ENCODE measurements around the gene MICAL2.
"Not testable (repeated sequence)": the region's sequence is repeated elsewhere in the genome, so short reads cannot be mapped to it uniquely, and the experiment has no call there.

Gene MICAL2

GRCh38 chr11:12144330-12145174 lies 34.2 kb downstream of the MICAL2 start:
- peak; percentile 58 to 66 for DNase-seq
- no peaks in the 10 kb centered on the region for H3K27me3 ChIP-seq (ENCODE audit: insufficient read depth, low read length)
- H3K79me2 ChIP-seq (ENCODE audit: control insufficient read depth, insufficient read depth, low read length, poor library complexity): no peaks in the 10 kb centered on the region
- no peaks in the 10 kb centered on the region for H3K9me3 ChIP-seq (ENCODE audit: insufficient read depth, low read depth, low read length)
- peak overlapping the region; percentile 48 for H4K91ac ChIP-seq (ENCODE audit: low read depth, low read length)
- H2AFZ ChIP-seq (ENCODE audit: insufficient read depth, low read length, poor library complexity): no peak overlapping the region
- H2BK120ac ChIP-seq (ENCODE audit: insufficient read depth, low read length, poor library complexity): peak overlapping the region; percentile 70
- H3K9ac ChIP-seq (ENCODE audit: low read length): no peak overlapping the region
- WGBS (ENCODE audit: extremely low coverage, insufficient coverage, insufficient read length): no CpG with 5 or more reads among the region's 11 CpGs
- H3K4me1 ChIP-seq (ENCODE audit: control insufficient read depth in 1 of 2, insufficient read depth in 2 of 2, low read length in 2 of 2): peaks cover 14 to 19% of the 10 kb centered on the region in 2 experiments
- H3K18ac ChIP-seq (ENCODE audit: low read length): no peak overlapping the region
- peak overlapping the region; percentile 49 for H2BK5ac ChIP-seq (ENCODE audit: low read depth, low read length, poor library complexity)
- peak overlapping the region; percentile 55 for H2BK12ac ChIP-seq (ENCODE audit: low read length)
- H3K27ac ChIP-seq (ENCODE audit: low read depth, low read length): peak overlapping the region; percentile 55
- H3K36me3 ChIP-seq (ENCODE audit: control insufficient read depth in 1 of 2, insufficient read depth in 2 of 2, low read length in 2 of 2): peaks cover 0 to 2% of the 10 kb centered on the region in 2 experiments
- H4K12ac ChIP-seq (ENCODE audit: low read depth, low read length): no peak overlapping the region
- H3K23ac ChIP-seq (ENCODE audit: low read length): no peak overlapping the region
- H3K79me1 ChIP-seq (ENCODE audit: low read length): peaks cover 5% of the 10 kb centered on the region
- no peak overlapping the region for H3K4me3 ChIP-seq (ENCODE audit: low read depth, low read length)
- H3K4me2 ChIP-seq (ENCODE audit: low read length): no peak overlapping the region
- H4K8ac ChIP-seq (ENCODE audit: low read depth, low read length): no peak overlapping the region
- no peak overlapping the region for H3K14ac ChIP-seq (ENCODE audit: low read length)
- H2AK5ac ChIP-seq (ENCODE audit: low read length): peak overlapping the region; percentile 49
- peak overlapping the region; percentile 12 for H3K4ac ChIP-seq (ENCODE audit: low read depth, low read length)

GRCh38 chr11:12146678-12147077 lies 36.3 kb downstream of the MICAL2 start:
- not testable (repeated sequence) for H4K91ac ChIP-seq (ENCODE audit: low read depth, low read length); H2BK5ac ChIP-seq (ENCODE audit: low read depth, low read length, poor library complexity); H2BK120ac ChIP-seq (ENCODE audit: insufficient read depth, low read length, poor library complexity); H2BK12ac ChIP-seq (ENCODE audit: low read length); H3K18ac ChIP-seq (ENCODE audit: low read length); H3K14ac ChIP-seq (ENCODE audit: low read length); H2AFZ ChIP-seq (ENCODE audit: insufficient read depth, low read length, poor library complexity); DNase-seq; H3K9me3 ChIP-seq (ENCODE audit: insufficient read depth, low read depth, low read length); H3K4me2 ChIP-seq (ENCODE audit: low read length); H3K4me3 ChIP-seq (ENCODE audit: low read depth, low read length); H3K23ac ChIP-seq (ENCODE audit: low read length); H4K12ac ChIP-seq (ENCODE audit: low read depth, low read length); H3K36me3 ChIP-seq (ENCODE audit: control insufficient read depth in 1 of 2, insufficient read depth in 2 of 2, low read length in 2 of 2); H3K9ac ChIP-seq (ENCODE audit: low read length); H3K79me2 ChIP-seq (ENCODE audit: control insufficient read depth, insufficient read depth, low read length, poor library complexity); H2AK5ac ChIP-seq (ENCODE audit: low read length); H3K4ac ChIP-seq (ENCODE audit: low read depth, low read length); H3K27me3 ChIP-seq (ENCODE audit: insufficient read depth, low read length); H4K8ac ChIP-seq (ENCODE audit: low read depth, low read length); H3K27ac ChIP-seq (ENCODE audit: low read depth, low read length); H3K79me1 ChIP-seq (ENCODE audit: low read length)
- no CpG with 5 or more reads among the region's 3 CpGs for WGBS (ENCODE audit: extremely low coverage, insufficient coverage, insufficient read length)
- H3K4me1 ChIP-seq (ENCODE audit: control insufficient read depth in 1 of 2, insufficient read depth in 2 of 2, low read length in 2 of 2): peaks cover 15 to 25% of the 10 kb centered on the region in 2 experiments

GRCh38 chr11:12147827-12148226 lies 37.4 kb downstream of the MICAL2 start:
- H3K79me2 ChIP-seq (ENCODE audit: control insufficient read depth, insufficient read depth, low read length, poor library complexity): no peaks in the 10 kb centered on the region
- H2AFZ ChIP-seq (ENCODE audit: insufficient read depth, low read length, poor library complexity): no peak overlapping the region
- H3K36me3 ChIP-seq (ENCODE audit: control insufficient read depth in 1 of 2, insufficient read depth in 2 of 2, low read length in 2 of 2): no peaks in the 10 kb centered on the region

GRCh38 chr11:12148466-12148865 lies 38.1 kb downstream of the MICAL2 start:
- Histone ChIP-seq H4K12ac (ENCODE audit: low read depth, low read length) (no peak overlapping the region), H3K4me2 (ENCODE audit: low read length) (no peak overlapping the region), H2BK12ac (ENCODE audit: low read length) (no peak overlapping the region), H3K27ac (ENCODE audit: low read depth, low read length) (no peak overlapping the region), H3K18ac (ENCODE audit: low read length) (no peak overlapping the region), H2BK5ac (ENCODE audit: low read depth, low read length, poor library complexity) (no peak overlapping the region), H2AK5ac (ENCODE audit: low read length) (no peak overlapping the region), H3K79me2 (ENCODE audit: control insufficient read depth, insufficient read depth, low read length, poor library complexity) (no peaks in the 10 kb centered on the region), H2AFZ (ENCODE audit: insufficient read depth, low read length, poor library complexity) (no peak overlapping the region), H3K14ac (ENCODE audit: low read length) (no peak overlapping the region), H3K27me3 (ENCODE audit: insufficient read depth, low read length) (no peaks in the 10 kb centered on the region), H4K91ac (ENCODE audit: low read depth, low read length) (no peak overlapping the region), H3K36me3 (ENCODE audit: control insufficient read depth in 1 of 2, insufficient read depth in 2 of 2, low read length in 2 of 2) (peaks cover 0 to 3% of the 10 kb centered on the region in 2 experiments), H4K8ac (ENCODE audit: low read depth, low read length) (no peak overlapping the region), H3K9me3 (ENCODE audit: insufficient read depth, low read depth, low read length) (no peaks in the 10 kb centered on the region), H3K4me1 (ENCODE audit: control insufficient read depth in 1 of 2, insufficient read depth in 2 of 2, low read length in 2 of 2) (peaks cover 6 to 16% of the 10 kb centered on the region in 2 experiments), H3K4me3 (ENCODE audit: low read depth, low read length) (no peak overlapping the region), H3K4ac (ENCODE audit: low read depth, low read length) (no peak overlapping the region), H3K79me1 (ENCODE audit: low read length) (no peaks in the 10 kb centered on the region), H3K9ac (ENCODE audit: low read length) (no peak overlapping the region), H3K23ac (ENCODE audit: low read length) (no peak overlapping the region), H2BK120ac (ENCODE audit: insufficient read depth, low read length, poor library complexity) (no peak overlapping the region)
- DNase-seq: no peak
- WGBS (ENCODE audit: extremely low coverage, insufficient coverage, insufficient read length): no CpG with 5 or more reads among the region's 3 CpGs

More at GRCh38 chr11:12147827-12148226, 37.4 kb downstream of the MICAL2 start:
- H2AK5ac ChIP-seq (ENCODE audit: low read length): no peak overlapping the region
- H3K27me3 ChIP-seq (ENCODE audit: insufficient read depth, low read length): no peaks in the 10 kb centered on the region
- no peak for DNase-seq
- no peak overlapping the region for H2BK5ac ChIP-seq (ENCODE audit: low read depth, low read length, poor library complexity)
- no peak overlapping the region for H4K8ac ChIP-seq (ENCODE audit: low read depth, low read length)
- peaks cover 13 to 22% of the 10 kb centered on the region in 2 experiments for H3K4me1 ChIP-seq (ENCODE audit: control insufficient read depth in 1 of 2, insufficient read depth in 2 of 2, low read length in 2 of 2)
- no peak overlapping the region for H3K4ac ChIP-seq (ENCODE audit: low read depth, low read length)
- H3K23ac ChIP-seq (ENCODE audit: low read length): no peak overlapping the region
- H2BK12ac ChIP-seq (ENCODE audit: low read length): no peak overlapping the region
- no peak overlapping the region for H3K27ac ChIP-seq (ENCODE audit: low read depth, low read length)
- no peak overlapping the region for H4K12ac ChIP-seq (ENCODE audit: low read depth, low read length)
- no peak overlapping the region for H3K14ac ChIP-seq (ENCODE audit: low read length)
- WGBS (ENCODE audit: extremely low coverage, insufficient coverage, insufficient read length): no CpG with 5 or more reads among the region's 5 CpGs
- H3K9me3 ChIP-seq (ENCODE audit: insufficient read depth, low read depth, low read length): no peaks in the 10 kb centered on the region
- no peak overlapping the region for H4K91ac ChIP-seq (ENCODE audit: low read depth, low read length)
- no peak overlapping the region for H3K4me2 ChIP-seq (ENCODE audit: low read length)
- H2BK120ac ChIP-seq (ENCODE audit: insufficient read depth, low read length, poor library complexity): no peak overlapping the region
- peaks cover 3% of the 10 kb centered on the region for H3K79me1 ChIP-seq (ENCODE audit: low read length)
- no peak overlapping the region for H3K4me3 ChIP-seq (ENCODE audit: low read depth, low read length)
- no peak overlapping the region for H3K9ac ChIP-seq (ENCODE audit: low read length)
- no peak overlapping the region for H3K18ac ChIP-seq (ENCODE audit: low read length)

All from trophoblast cell (in vitro differentiated cells and primary cell).